H9 (cell line): Measurements from ENCODE around the gene ASF1B. TPM values are rescaled to one million over a fixed set of nuclear protein-coding genes. Genes with fewer than 3 reads are reported as not detected.
A peak's percentile ranks its signal among the peaks of the same experiment; 100 is the strongest.

ENCODE experiments used
- DNase-seq: peaks from one replicate; pipeline ENCODE4 v3.0.0-alpha.2; 2017
- H2AFZ ChIP-seq: one replicate; pipeline ENCODE4 v1.6.1; 2013; ENCODE audit warnings: mild to moderate bottlenecking, low read length, control low read depth, moderate library complexity
- H2AK5ac ChIP-seq: 2 replicates; pipeline ENCODE4 v1.6.1; 2013; ENCODE audit warnings: low read length, control low read depth, mixed read lengths; ENCODE audit not compliant: insufficient read length
- H2BK120ac ChIP-seq: one replicate; pipeline ENCODE4 v1.6.1; 2013; ENCODE audit warnings: low read depth, mild to moderate bottlenecking, low read length, control low read depth, inconsistent platforms; ENCODE audit not compliant: poor library complexity, severe bottlenecking
- H2BK12ac ChIP-seq: 2 replicates; pipeline ENCODE4 v1.6.1; 2013; ENCODE audit warnings: low read length, control low read depth, mixed read lengths, low read depth; ENCODE audit not compliant: insufficient read length
- H2BK15ac ChIP-seq: 2 replicates; pipeline ENCODE4 v1.6.1; 2013; ENCODE audit warnings: low read depth, low read length, control low read depth
- H2BK20ac ChIP-seq: one replicate; pipeline ENCODE4 v1.6.1; 2013; ENCODE audit warnings: low read depth, mild to moderate bottlenecking, low read length, control low read depth, inconsistent platforms; ENCODE audit not compliant: poor library complexity, severe bottlenecking
- H2BK5ac ChIP-seq: 2 replicates; pipeline ENCODE4 v1.6.1; 2013; ENCODE audit warnings: low read length, control low read depth, mixed read lengths; ENCODE audit not compliant: insufficient read length
- H3K14ac ChIP-seq: 2 replicates; pipeline ENCODE4 v1.6.1; 2013; ENCODE audit warnings: low read length, control low read depth; ENCODE audit not compliant: insufficient read depth
- H3K18ac ChIP-seq: 2 replicates; pipeline ENCODE4 v1.6.1; 2013; ENCODE audit warnings: low read depth, mild to moderate bottlenecking, mixed read lengths, low read length, control low read depth; ENCODE audit not compliant: insufficient read length
- H3K23ac ChIP-seq: 2 replicates; pipeline ENCODE4 v1.6.1; 2013; ENCODE audit warnings: low read length, control low read depth, mixed read lengths, low read depth; ENCODE audit not compliant: insufficient read length
- H3K23me2 ChIP-seq: 2 replicates; pipeline ENCODE4 v1.6.1; 2013; ENCODE audit warnings: low read depth, mild to moderate bottlenecking, mixed read lengths, low read length, control low read depth; ENCODE audit not compliant: insufficient read length, poor library complexity, severe bottlenecking
- H3K27ac ChIP-seq: 2 replicates; pipeline ENCODE4 v1.5.1; 2013; ENCODE audit warnings: low read length, control low read depth, mixed read lengths, low read depth; ENCODE audit not compliant: insufficient read length
- H3K27me3 ChIP-seq: 2 replicates; pipeline ENCODE4 v1.6.1; 2013; ENCODE audit warnings: low read length, control low read depth, inconsistent platforms; ENCODE audit not compliant: insufficient read depth
- H3K4ac ChIP-seq: 2 replicates; pipeline ENCODE4 v1.6.1; 2013; ENCODE audit warnings: low read depth, mild to moderate bottlenecking, control low read depth, inconsistent platforms, low read length, moderate library complexity
- H3K4me1 ChIP-seq: 2 replicates; pipeline ENCODE4 v1.6.1; 2013; ENCODE audit warnings: low read length, control low read depth, inconsistent platforms; ENCODE audit not compliant: insufficient read depth
- H3K4me2 ChIP-seq: 2 replicates; pipeline ENCODE4 v1.6.1; 2013; ENCODE audit warnings: low read length, control low read depth, mixed read lengths; ENCODE audit not compliant: insufficient read length, insufficient read depth
- H3K56ac ChIP-seq: 2 replicates; pipeline ENCODE4 v1.6.1; 2013; ENCODE audit warnings: low read depth, mild to moderate bottlenecking, mixed read lengths, low read length, control low read depth; ENCODE audit not compliant: insufficient read length
- H3K79me1 ChIP-seq: 2 replicates; pipeline ENCODE4 v1.6.1; 2013; ENCODE audit warnings: low read depth, mild to moderate bottlenecking, moderate library complexity, low read length, control low read depth, inconsistent platforms; ENCODE audit not compliant: insufficient read depth, poor library complexity, severe bottlenecking
- H3K79me2 ChIP-seq: 2 replicates; pipeline ENCODE4 v1.6.1; 2013; ENCODE audit warnings: low read length, control low read depth, inconsistent platforms; ENCODE audit not compliant: insufficient read depth
- H3K9ac ChIP-seq: 2 replicates; pipeline ENCODE4 v1.6.1; 2013; ENCODE audit warnings: low read length, control low read depth, mixed read lengths; ENCODE audit not compliant: insufficient read length; ENCODE audit errors: extremely low read depth
- H3K9me3 ChIP-seq: one replicate; pipeline ENCODE4 v1.6.1; 2013; ENCODE audit warnings: low read depth, low read length, inconsistent platforms; ENCODE audit not compliant: control insufficient read depth
- H3T11ph ChIP-seq: one replicate; pipeline ENCODE4 v1.6.1; 2013; ENCODE audit warnings: mild to moderate bottlenecking, low read length, control low read depth, inconsistent platforms
- H4K20me1 ChIP-seq: one replicate; pipeline ENCODE4 v1.6.1; 2013; ENCODE audit not compliant: control insufficient read depth, insufficient read length, insufficient read depth
- H4K5ac ChIP-seq: 2 replicates; pipeline ENCODE4 v1.6.1; 2013; ENCODE audit warnings: low read depth, mild to moderate bottlenecking, mixed read lengths, low read length, control low read depth; ENCODE audit not compliant: insufficient read length
- H4K8ac ChIP-seq: replicated peaks from 2 replicates; pipeline ENCODE4 v1.6.1; 2013; ENCODE audit warnings: low read length, control low read depth, mixed read lengths, low read depth; ENCODE audit not compliant: insufficient read length
- H4K91ac ChIP-seq: 2 replicates; pipeline ENCODE4 v1.6.1; 2013; ENCODE audit warnings: low read depth, mild to moderate bottlenecking, moderate library complexity, mixed read lengths, low read length, control low read depth; ENCODE audit not compliant: insufficient read length
- H3K27ac Mint-ChIP-seq, 3 experiments: 2 replicates in 2 of 3; 3 replicates in 1 of 3; pipeline ENCODE4 v1.8.0; 2020 to 2021; ENCODE audit warnings: mixed read lengths in 3 of 3, mild to moderate bottlenecking in 1 of 3, moderate library complexity in 1 of 3
- H3K27me3 Mint-ChIP-seq: 2 replicates; pipeline ENCODE4 v1.8.0; 2021; ENCODE audit warnings: low read depth, mild to moderate bottlenecking, moderate library complexity, mixed read lengths
- H3K36me3 Mint-ChIP-seq, 3 experiments: 2 replicates in 2 of 3; 3 replicates in 1 of 3; pipeline ENCODE4 v1.8.0; 2020 to 2021; ENCODE audit warnings: low read depth in 3 of 3, mixed read lengths in 3 of 3; ENCODE audit not compliant: insufficient read depth in 1 of 3
- H3K4me1 Mint-ChIP-seq, 2 experiments: 2 replicates each; pipeline ENCODE4 v1.8.0; 2020; ENCODE audit warnings: mixed read lengths in 2 of 2
- H3K4me3 Mint-ChIP-seq, 2 experiments: 2 replicates in 1 of 2; 3 replicates in 1 of 2; pipeline ENCODE4 v1.8.0; 2020 to 2021; ENCODE audit warnings: mild to moderate bottlenecking in 2 of 2, mixed read lengths in 2 of 2, moderate library complexity in 1 of 2
- H3K9me3 Mint-ChIP-seq, 2 experiments: 2 replicates in 1 of 2; 3 replicates in 1 of 2; pipeline ENCODE4 v1.8.0; 2020; ENCODE audit warnings: mild to moderate bottlenecking in 2 of 2, mixed read lengths in 2 of 2, moderate library complexity in 1 of 2
- CTCF ChIP-seq: fragments of 200-600 bp; sonication (generic); conservative IDR thresholded peaks from 3 replicates; pipeline ENCODE4 v1.8.0; 2021; ENCODE audit warnings: antibody characterized with exemption, mild to moderate bottlenecking
- WGBS: extraction: QIAGEN DNeasy Blood & Tissue Kit; methylation state at CpG from one replicate; pipeline ENCODE4 v1.1.7; 2013; ENCODE audit warnings: missing lambda C conversion rate, low lambda C conversion rate, mixed read lengths; ENCODE audit not compliant: insufficient read length; ENCODE audit errors: extremely low coverage; 5-methylcytosine and 5-hydroxymethylcytosine counted together
- total RNA-seq: library from RNA; stranded (reverse); gene quantifications from 2 replicates; pipeline ENCODE4 v1.2.1, GENCODE V29; 2021

The ASF1B gene
- total RNA-seq, 1 experiment from 2014 or later, result 46.6 TPM

GRCh38 chr19:14091081-14091812 lies 45.1 kb downstream of the ASF1B start:
- Histone ChIP-seq H3K56ac (no peak overlapping the region), H3K79me2 (no peaks in the 10 kb centered on the region), H3K14ac (no peak overlapping the region; the same call in 1 of the 2 replicates), H2AK5ac (no peak overlapping the region), H2BK120ac (no peak overlapping the region), H3K27me3 (no peaks in the 10 kb centered on the region), H4K8ac (no peak overlapping the region), H3K4me1 (no peaks in the 10 kb centered on the region), H2BK20ac (no peak overlapping the region), H3K23me2 (peaks cover 8% of the 10 kb centered on the region), H4K20me1 (no peaks in the 10 kb centered on the region), H3K4me2 (peak overlapping the region; percentile 68), H2BK12ac (no peak overlapping the region), H3K9ac (no peak overlapping the region), H3K9me3 (peaks cover 6% of the 10 kb centered on the region), H3K79me1 (no peaks in the 10 kb centered on the region), H4K5ac (no peak overlapping the region), H3K18ac (no peak overlapping the region), H3K4ac (no peak overlapping the region), H3K27ac (no peak overlapping the region), H2BK15ac (no peak overlapping the region), H3K23ac (no peak overlapping the region), H3T11ph (no peak overlapping the region), H2AFZ (no peak overlapping the region), H4K91ac (no peak overlapping the region), H2BK5ac (no peak overlapping the region)
- H3K4me1 Mint-ChIP-seq, result peaks cover 12% of the 10 kb centered on the region in 2 experiments
- DNase-seq, result no peak
- H3K4me3 Mint-ChIP-seq, result peak overlapping the region; percentile 78 to 98
- peaks cover 21% of the 10 kb centered on the region for H3K27me3 Mint-ChIP-seq
- peaks cover 17 to 36% (median 29%) of the 10 kb centered on the region in 3 experiments for H3K36me3 Mint-ChIP-seq
- 0 out of 3 replicates have a peak, but pooled peaks have one; percentile 16 for TF ChIP-seq CTCF
- H3K9me3 Mint-ChIP-seq, result peaks cover 13 to 15% of the 10 kb centered on the region in 2 experiments
- no CpG with 5 or more reads among the region's 72 CpGs for WGBS
- peak overlapping the region; percentile 70 to 92 (median 78); a peak in 4 of 7 replicates for H3K27ac Mint-ChIP-seq
